ENCODE data around the gene GRK1. TPM values are rescaled to one million over a fixed set of nuclear protein-coding genes. Genes with fewer than 3 reads are reported as not detected.

The GRK1 gene
- total and polyA plus RNA-seq, 2 of the 8 experiments (the other 6 are each of a cell fraction or from before 2014, with no cell fraction given), result 0.12 TPM; not detected in 1

- H3K4me1 ChIP-seq (replicated peaks in 1 of 4; ENCODE audit: control insufficient read depth in 3 of 4, insufficient read depth in 4 of 4, low read length in 3 of 4), result no peaks in the 10 kb centered on the region
- H3K23ac ChIP-seq (ENCODE audit: insufficient read length), result no peak overlapping the region
- peak overlapping the region; percentile 60; the same call in 1 of the 2 replicates for H2BK12ac ChIP-seq (ENCODE audit: low read depth, low read length)
- no peak overlapping the region for H2BK15ac ChIP-seq (ENCODE audit: low read length)
- POLR2A ChIA-PET (ENCODE audit: partially characterized antibody), result interaction anchor here (0.6 kb wide), 1 partner anchor 68 kb away, joined by 3 read pairs; no protein-coding TSS in a partner anchor
- no peak overlapping the region for H2BK20ac ChIP-seq (ENCODE audit: low read length)
- H4K91ac ChIP-seq (replicated peaks; ENCODE audit: insufficient read length, low read length), result peak overlapping the region; percentile 85
- H4K8ac ChIP-seq (ENCODE audit: extremely low read depth, insufficient read depth, low read length), result 0 out of 2 replicates have a peak overlapping the region, but pooled peaks have one; percentile 18
- no peak overlapping the region for H3K27ac ChIP-seq (ENCODE audit: low read depth, low read length)
- peaks cover 0 to 5% of the 10 kb centered on the region in 2 experiments for H4K20me1 ChIP-seq (replicated peaks in 1 of 2; ENCODE audit: control insufficient read depth in 1 of 2, insufficient read depth in 2 of 2, low read length in 2 of 2)
- CTCF ChIA-PET (ENCODE audit: partially characterized antibody), result interaction anchor here (0.8 to 2.2 kb wide), 4 partner anchors 8 to 21 kb away, joined by 3 to 13 read pairs (median 3); no protein-coding TSS in a partner anchor
- H3K27me3 ChIP-seq (replicated peaks in 1 of 4; ENCODE audit: control insufficient read depth in 3 of 4, extremely low read depth in 1 of 4, insufficient read depth in 3 of 4, low read length in 3 of 4), result peaks cover 0 to 5% (median under 1%) of the 10 kb centered on the region in 4 experiments; a peak in 3 of 7 replicates
- no peak overlapping the region for H3K9ac ChIP-seq (replicated peaks in 1 of 4; ENCODE audit: extremely low read depth in 1 of 4, low read depth in 3 of 4, low read length in 3 of 4)
- H3K14ac ChIP-seq (ENCODE audit: insufficient read length), result no peak overlapping the region
- no peaks in the 10 kb centered on the region for H3K79me2 ChIP-seq (ENCODE audit: control insufficient read depth in 1 of 2, insufficient read depth in 2 of 2, low read length in 2 of 2)
- H3K4ac ChIP-seq (replicated peaks; ENCODE audit: insufficient read length, low read depth, low read length), result peak overlapping the region; percentile 78
- H2AK5ac ChIP-seq (ENCODE audit: low read depth, low read length), result peak overlapping the region; percentile 1; the same call in 1 of the 2 replicates
- H2AFZ ChIP-seq (ENCODE audit: low read length), result no peak overlapping the region
- no peak for DNase-seq (ENCODE audit: low read depth in 1 of 2, low spot score in 2 of 2)
- H2BK120ac ChIP-seq (replicated peaks; ENCODE audit: low read depth, low read length), result no peak overlapping the region
- H3K56ac ChIP-seq (replicated peaks; ENCODE audit: insufficient read length, low read depth, low read length), result no peak overlapping the region
- no peak overlapping the region for H3K4me3 ChIP-seq (ENCODE audit: extremely low read depth in 1 of 4, insufficient read depth in 2 of 4, low read depth in 3 of 4, low read length in 4 of 4)
- no peaks in the 10 kb centered on the region for H3K23me2 ChIP-seq (ENCODE audit: low read depth, low read length)
- TF ChIP-seq EGR1 (IDR thresholded peaks at IDR 0.05; ENCODE audit: borderline replicate concordance, low read depth, low read length), result no peak
- no peak for TF ChIP-seq JUND (IDR thresholded peaks at IDR 0.05; ENCODE audit: low read length)
- TF ChIP-seq ASH2L (IDR thresholded peaks at IDR 0.05; ENCODE audit: low read length), result no peak
- TF ChIP-seq GTF2F1 (IDR thresholded peaks at IDR 0.05; ENCODE audit: borderline replicate concordance, low read depth, low read length), result no peak
- peak; percentile 37; the same call in 1 of the 2 replicates for TF ChIP-seq KDM1A (IDR thresholded peaks at IDR 0.05; ENCODE audit: borderline replicate concordance, low read length)
- TF ChIP-seq USF2 (IDR thresholded peaks at IDR 0.05; ENCODE audit: low read length), result no peak
- peaks cover 12 to 25% of the 10 kb centered on the region in 2 experiments; a peak in 3 of 4 replicates for H3K9me3 ChIP-seq (ENCODE audit: insufficient read depth in 2 of 2, low read depth in 1 of 2, low read length in 1 of 2)
- H2BK5ac ChIP-seq (ENCODE audit: low read depth, low read length), result peak overlapping the region; percentile 29; the same call in 1 of the 2 replicates
- H3K18ac ChIP-seq (ENCODE audit: extremely low read depth, low read length), result no peak overlapping the region
- 88% methylated on average over 55 of the region's 55 CpGs; no CpG with 5 or more reads in 1 of the 2 experiments for WGBS, 2 experiments (ENCODE audit: extremely low coverage in 1 of 2, insufficient coverage in 1 of 2, insufficient read length in 1 of 2, insufficient replicate concordance in 2 of 2, low coverage in 1 of 2, low lambda C conversion rate in 2 of 2, missing lambda C conversion rate in 1 of 2)
- no peak overlapping the region for H4K5ac ChIP-seq (ENCODE audit: insufficient read length, low read depth, low read length)
- FAIRE-seq, result no peak
- no peaks in the 10 kb centered on the region for H3K36me3 ChIP-seq (ENCODE audit: control insufficient read depth in 2 of 4, insufficient read depth in 4 of 4, low read length in 3 of 4)
- H3K4me2 ChIP-seq (ENCODE audit: insufficient read depth in 1 of 2, low read depth in 2 of 2, low read length in 2 of 2), result no peak overlapping the region
- H3K79me1 ChIP-seq (ENCODE audit: low read depth, low read length), result no peaks in the 10 kb centered on the region
These were observed 66.2 kb downstream of the GRK1 start for GRCh38 chr13:113732961-113733950.
